Neuronal stem cell (in vitro differentiated cells): Measurements from ENCODE around the gene ZRANB1.

ENCODE experiments used
- DNase-seq: peaks from one replicate; pipeline ENCODE4 v3.0.0-alpha.2; 2013; ENCODE audit warnings: low spot score
- H2AFZ ChIP-seq: one replicate; pipeline ENCODE4 v1.6.1; 2013; ENCODE audit warnings: mild to moderate bottlenecking, low read length, inconsistent platforms
- H2AK5ac ChIP-seq: 2 replicates; pipeline ENCODE4 v1.6.1; 2013; ENCODE audit warnings: low read depth, mild to moderate bottlenecking, inconsistent platforms, low read length, moderate library complexity, mixed read lengths
- H2BK120ac ChIP-seq: 2 replicates; pipeline ENCODE4 v1.6.1; 2013; ENCODE audit warnings: low read depth, mild to moderate bottlenecking, inconsistent platforms, low read length, moderate library complexity, mixed read lengths
- H2BK12ac ChIP-seq: one replicate; pipeline ENCODE4 v1.6.1; 2013; ENCODE audit warnings: low read length, inconsistent platforms
- H2BK15ac ChIP-seq: 2 replicates; pipeline ENCODE4 v1.6.1; 2013; ENCODE audit warnings: mild to moderate bottlenecking, low read length, inconsistent platforms, mixed read lengths
- H2BK5ac ChIP-seq: one replicate; pipeline ENCODE4 v1.6.1; 2013; ENCODE audit warnings: inconsistent platforms, mild to moderate bottlenecking, low read length, moderate library complexity
- H3K14ac ChIP-seq: one replicate; pipeline ENCODE4 v1.6.1; 2013; ENCODE audit warnings: low read length, inconsistent platforms
- H3K18ac ChIP-seq: 2 replicates; pipeline ENCODE4 v1.6.1; 2013; ENCODE audit warnings: low read length, inconsistent platforms
- H3K23ac ChIP-seq: 2 replicates; pipeline ENCODE4 v1.6.1; 2013; ENCODE audit warnings: low read depth, mild to moderate bottlenecking, mixed read lengths, low read length, inconsistent platforms; ENCODE audit not compliant: poor library complexity
- H3K27ac ChIP-seq: replicated peaks from 3 replicates; pipeline ENCODE4 v1.5.1; 2013; ENCODE audit warnings: low read length, inconsistent platforms
- H3K27me3 ChIP-seq, 3 experiments: 2 replicates each; pipeline ENCODE4 v1.6.1; 2013; ENCODE audit warnings: low read length in 3 of 3, mild to moderate bottlenecking in 2 of 3, inconsistent platforms in 1 of 3, low read depth in 1 of 3, mixed read lengths in 1 of 3, moderate library complexity in 1 of 3; ENCODE audit not compliant: control insufficient read depth in 3 of 3, insufficient read depth in 3 of 3
- H3K36me3 ChIP-seq, 2 donors: replicated peaks in 1 of 2; 2 replicates each; pipeline ENCODE4 v1.6.1; 2013; ENCODE audit warnings: low read length in 2 of 2; ENCODE audit not compliant: control insufficient read depth in 2 of 2, insufficient read depth in 2 of 2
- H3K4ac ChIP-seq: 2 replicates; pipeline ENCODE4 v1.6.1; 2013; ENCODE audit warnings: inconsistent platforms, mild to moderate bottlenecking, low read length, moderate library complexity
- H3K4me1 ChIP-seq, 2 donors: 1 replicate in 1 of 2; 2 replicates in 1 of 2; pipeline ENCODE4 v1.6.1; 2013; ENCODE audit warnings: low read length in 2 of 2, low read depth in 1 of 2; ENCODE audit not compliant: control insufficient read depth in 2 of 2, insufficient read depth in 1 of 2
- H3K4me2 ChIP-seq: one replicate; pipeline ENCODE4 v1.6.1; 2013; ENCODE audit warnings: mild to moderate bottlenecking, low read length, inconsistent platforms; ENCODE audit not compliant: insufficient read depth, poor library complexity, severe bottlenecking
- H3K4me3 ChIP-seq, 2 donors: 2 replicates each; pipeline ENCODE4 v1.5.1; 2013; ENCODE audit warnings: low read length in 2 of 2, mild to moderate bottlenecking in 2 of 2, inconsistent platforms in 1 of 2, moderate library complexity in 1 of 2
- H3K79me1 ChIP-seq: one replicate; pipeline ENCODE4 v1.6.1; 2013; ENCODE audit warnings: low read depth, mild to moderate bottlenecking, inconsistent platforms, low read length, moderate library complexity
- H3K9ac ChIP-seq: one replicate; pipeline ENCODE4 v1.6.1; 2013; ENCODE audit warnings: mild to moderate bottlenecking, low read depth, low read length, inconsistent platforms; ENCODE audit not compliant: poor library complexity
- H3K9me3 ChIP-seq, 2 donors: replicated peaks in 1 of 2; 2 replicates each; pipeline versions ENCODE3 to v1.6.1; 2013; ENCODE audit warnings: low read length in 2 of 2, mild to moderate bottlenecking in 2 of 2, inconsistent platforms in 1 of 2, low read depth in 1 of 2, mixed read lengths in 1 of 2, moderate library complexity in 1 of 2; ENCODE audit not compliant: control insufficient read depth in 2 of 2, insufficient read depth in 1 of 2
- H4K8ac ChIP-seq: one replicate; pipeline ENCODE4 v1.6.1; 2013; ENCODE audit warnings: low read depth, mild to moderate bottlenecking, inconsistent platforms, low read length, moderate library complexity
- H4K91ac ChIP-seq: one replicate; pipeline ENCODE4 v1.6.1; 2013; ENCODE audit warnings: low read length, low read depth, mild to moderate bottlenecking, inconsistent platforms; ENCODE audit not compliant: poor library complexity
- WGBS, 2 donors: extraction: QIAGEN DNeasy Blood & Tissue Kit; methylation state at CpG; one replicate each; pipeline ENCODE4 v1.1.7; 2013; ENCODE audit warnings: missing lambda C conversion rate in 2 of 2, mixed read lengths in 1 of 2; ENCODE audit not compliant: insufficient read length in 2 of 2, insufficient replicate concordance in 1 of 2; ENCODE audit errors: extremely low coverage in 2 of 2; 5-methylcytosine and 5-hydroxymethylcytosine counted together

ZRANB1 gene

DNA sequence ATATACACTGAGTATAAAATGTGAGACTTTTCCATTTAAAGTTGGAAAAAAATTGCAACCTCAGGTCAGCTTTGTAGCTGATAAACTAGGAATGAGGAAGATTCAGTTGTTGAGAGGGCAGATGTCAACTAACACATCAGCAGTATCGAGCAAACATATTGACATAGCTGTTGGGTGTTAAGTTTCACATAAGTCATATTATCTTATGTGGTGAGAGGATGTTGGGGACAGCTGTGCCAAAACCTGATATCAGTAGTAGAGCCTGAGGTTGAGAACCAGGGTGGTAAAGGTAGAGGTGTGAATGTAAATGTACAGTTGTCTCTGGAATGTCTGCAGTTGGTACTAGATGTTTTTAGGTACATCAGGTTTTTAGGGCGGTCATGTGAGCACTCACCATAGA, 5.0 kb downstream of the ZRANB1 start:
- peaks cover 5% of the 10 kb centered on the region for H3K79me1 ChIP-seq
- no peak overlapping the region for H2BK12ac ChIP-seq
- no peak overlapping the region for H2BK5ac ChIP-seq
- H2AFZ ChIP-seq = no peak overlapping the region
- H3K4me1 ChIP-seq = no peaks in the 10 kb centered on the region
- H4K8ac ChIP-seq = no peak overlapping the region
- H3K27ac ChIP-seq = no peak overlapping the region
- no peak for DNase-seq
- no peak overlapping the region for H2BK15ac ChIP-seq
- H3K9ac ChIP-seq = no peak overlapping the region
- H3K4me3 ChIP-seq = no peak overlapping the region
- H3K23ac ChIP-seq = no peak overlapping the region
- peaks cover 2 to 75% of the 10 kb centered on the region in 2 donors for H3K36me3 ChIP-seq
- WGBS, 2 donors = no CpG with 5 or more reads among the region's 2 CpGs
- no peak overlapping the region for H3K4ac ChIP-seq
- no peaks in the 10 kb centered on the region for H3K9me3 ChIP-seq
- no peak overlapping the region for H3K14ac ChIP-seq
- H3K4me2 ChIP-seq = no peak overlapping the region
- H3K18ac ChIP-seq = no peak overlapping the region
- no peak overlapping the region for H2BK120ac ChIP-seq
- no peaks in the 10 kb centered on the region for H3K27me3 ChIP-seq
- H2AK5ac ChIP-seq = no peak overlapping the region
- no peak overlapping the region for H4K91ac ChIP-seq

DNA sequence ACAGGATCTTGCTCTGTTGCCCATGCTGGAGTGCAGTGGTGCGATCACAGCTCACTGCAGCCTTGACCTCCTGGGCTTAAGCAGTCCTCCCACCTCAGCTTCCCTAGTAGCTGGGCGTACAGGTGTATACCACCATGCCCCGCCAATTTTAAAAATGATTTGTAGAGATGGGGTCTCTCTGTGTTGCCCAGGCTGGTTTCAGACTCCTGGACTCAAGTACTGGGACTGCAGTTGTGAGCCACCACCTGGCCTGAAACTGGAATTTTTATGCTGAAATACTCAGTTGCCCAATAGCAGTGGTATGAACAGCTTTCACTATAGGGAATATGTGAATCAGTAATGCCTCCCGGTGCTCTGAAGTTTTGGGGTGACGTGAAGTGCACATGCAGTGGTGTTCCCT, 7.6 kb downstream of the ZRANB1 start:
- H2BK5ac ChIP-seq = no peak overlapping the region
- WGBS, 2 donors = no CpG with 5 or more reads among the region's 5 CpGs
- peaks cover 2 to 72% of the 10 kb centered on the region in 2 donors for H3K36me3 ChIP-seq
- H3K23ac ChIP-seq = no peak overlapping the region
- H3K9ac ChIP-seq = no peak overlapping the region
- no peaks in the 10 kb centered on the region for H3K27me3 ChIP-seq
- no peak overlapping the region for H3K4me2 ChIP-seq
- H3K27ac ChIP-seq = no peak overlapping the region
- H3K4me3 ChIP-seq = no peak overlapping the region
- H3K79me1 ChIP-seq = peaks cover 8% of the 10 kb centered on the region
- H3K18ac ChIP-seq = no peak overlapping the region
- no peak overlapping the region for H3K4ac ChIP-seq
- no peak for DNase-seq
- no peak overlapping the region for H2AK5ac ChIP-seq
- no peak overlapping the region for H2BK15ac ChIP-seq
- H2AFZ ChIP-seq = no peak overlapping the region
- no peak overlapping the region for H2BK120ac ChIP-seq
- no peaks in the 10 kb centered on the region for H3K4me1 ChIP-seq
- no peak overlapping the region for H3K14ac ChIP-seq
- H4K8ac ChIP-seq = no peak overlapping the region
- H3K9me3 ChIP-seq = no peaks in the 10 kb centered on the region
- no peak overlapping the region for H4K91ac ChIP-seq
- H2BK12ac ChIP-seq = no peak overlapping the region

DNA sequence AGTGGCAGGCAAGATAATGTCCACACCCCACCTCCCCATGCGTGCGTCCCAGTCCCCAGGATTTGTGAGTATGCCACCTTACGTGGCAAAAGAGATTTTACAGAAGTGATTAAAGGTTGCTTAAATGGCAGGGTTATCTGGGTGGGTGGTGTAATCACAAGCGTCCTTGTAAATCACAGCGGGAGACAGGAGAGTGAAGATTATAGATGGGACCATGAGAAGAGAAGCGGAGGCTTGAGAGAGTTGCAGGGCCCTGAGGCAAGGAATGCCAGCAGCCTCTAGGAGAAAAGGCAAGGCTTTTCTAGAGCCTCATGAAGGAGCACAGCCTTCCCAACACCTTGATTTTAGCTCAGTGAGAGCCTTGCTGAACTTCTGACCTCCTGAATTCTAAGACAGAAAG, 10.2 kb downstream of the ZRANB1 start:
- H3K27ac ChIP-seq = no peak overlapping the region
- no peak overlapping the region for H3K4me2 ChIP-seq
- no peak overlapping the region for H2AFZ ChIP-seq
- H3K27me3 ChIP-seq = no peaks in the 10 kb centered on the region
- H3K18ac ChIP-seq = no peak overlapping the region
- H3K4me1 ChIP-seq = no peaks in the 10 kb centered on the region
- no peak overlapping the region for H3K4ac ChIP-seq
- no peak overlapping the region for H2BK12ac ChIP-seq
- H3K9me3 ChIP-seq = no peaks in the 10 kb centered on the region
- no peak overlapping the region for H3K23ac ChIP-seq
- DNase-seq = no peak
- no peak overlapping the region for H4K8ac ChIP-seq
- H3K14ac ChIP-seq = no peak overlapping the region
- no peak overlapping the region for H3K9ac ChIP-seq
- H3K79me1 ChIP-seq = peaks cover 7% of the 10 kb centered on the region
- no CpG with 5 or more reads among the region's 6 CpGs for WGBS, 2 donors
- H3K36me3 ChIP-seq = peaks cover 2 to 48% of the 10 kb centered on the region in 2 donors
- H2BK5ac ChIP-seq = no peak overlapping the region
- H2BK120ac ChIP-seq = no peak overlapping the region
- no peak overlapping the region for H2BK15ac ChIP-seq
- no peak overlapping the region for H4K91ac ChIP-seq
- no peak overlapping the region for H3K4me3 ChIP-seq
- H2AK5ac ChIP-seq = no peak overlapping the region

DNA sequence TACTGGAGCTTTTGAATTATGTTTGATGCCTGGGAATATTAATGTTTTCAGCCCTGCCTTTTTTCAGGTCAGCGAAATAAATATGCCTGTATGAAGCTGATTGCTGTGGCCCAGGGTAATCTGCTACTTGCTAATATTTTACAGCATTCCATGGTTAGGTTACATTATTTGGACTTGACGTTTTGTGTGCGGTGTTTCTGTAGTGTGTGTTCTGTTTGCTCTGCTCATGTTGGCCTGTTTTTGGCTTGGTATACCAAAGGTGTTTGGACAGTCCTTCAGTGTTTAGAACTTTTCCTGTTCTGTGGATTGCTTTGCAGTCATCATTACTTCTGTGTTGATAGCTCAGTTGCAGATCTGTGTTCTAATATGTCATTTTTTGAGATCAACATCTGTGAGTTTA, 11.5 kb downstream of the ZRANB1 start:
- H3K4me1 ChIP-seq = no peaks in the 10 kb centered on the region
- no peaks in the 10 kb centered on the region for H3K9me3 ChIP-seq

More for the DNA sequence above, 11.5 kb downstream of the ZRANB1 start:
- H2BK5ac ChIP-seq = no peak overlapping the region
- no peak for DNase-seq
- no peak overlapping the region for H3K27ac ChIP-seq
- peaks cover 7% of the 10 kb centered on the region for H3K79me1 ChIP-seq
- H3K4me2 ChIP-seq = no peak overlapping the region
- no peak overlapping the region for H3K9ac ChIP-seq
- H2BK120ac ChIP-seq = no peak overlapping the region
- no peak overlapping the region for H3K4ac ChIP-seq
- H3K36me3 ChIP-seq = peaks cover 2 to 38% of the 10 kb centered on the region in 2 donors
- H2AFZ ChIP-seq = no peak overlapping the region
- WGBS, 2 donors = no CpG with 5 or more reads among the region's 3 CpGs
- H2BK12ac ChIP-seq = no peak overlapping the region
- no peak overlapping the region for H2BK15ac ChIP-seq
- H4K8ac ChIP-seq = no peak overlapping the region
- H4K91ac ChIP-seq = no peak overlapping the region
- no peak overlapping the region for H3K4me3 ChIP-seq
- H3K18ac ChIP-seq = no peak overlapping the region
- H3K27me3 ChIP-seq = no peaks in the 10 kb centered on the region
- H2AK5ac ChIP-seq = no peak overlapping the region
- H3K23ac ChIP-seq = no peak overlapping the region
- no peak overlapping the region for H3K14ac ChIP-seq
